ENCODE data around the gene TNKS2.

DNA sequence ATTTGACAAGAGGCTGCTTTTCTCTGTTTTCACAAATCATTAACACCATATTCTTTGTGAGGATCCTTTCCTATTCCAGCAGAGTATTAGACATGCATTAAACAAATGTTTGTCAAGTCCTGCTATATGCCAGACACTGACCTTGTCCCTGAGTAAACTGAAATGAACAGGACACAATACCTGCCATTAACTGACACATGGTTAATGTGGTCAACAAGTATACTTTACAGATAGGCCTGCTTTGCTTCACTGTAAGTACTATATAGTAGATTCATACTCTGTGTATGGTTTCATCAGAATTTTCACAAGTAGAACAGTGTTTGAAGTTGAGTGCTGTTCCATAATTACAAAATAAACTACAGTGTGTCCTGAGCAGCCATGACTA lies 5.9 kb downstream of the TNKS2 start:
- TF ChIP-seq, protein P1, sequence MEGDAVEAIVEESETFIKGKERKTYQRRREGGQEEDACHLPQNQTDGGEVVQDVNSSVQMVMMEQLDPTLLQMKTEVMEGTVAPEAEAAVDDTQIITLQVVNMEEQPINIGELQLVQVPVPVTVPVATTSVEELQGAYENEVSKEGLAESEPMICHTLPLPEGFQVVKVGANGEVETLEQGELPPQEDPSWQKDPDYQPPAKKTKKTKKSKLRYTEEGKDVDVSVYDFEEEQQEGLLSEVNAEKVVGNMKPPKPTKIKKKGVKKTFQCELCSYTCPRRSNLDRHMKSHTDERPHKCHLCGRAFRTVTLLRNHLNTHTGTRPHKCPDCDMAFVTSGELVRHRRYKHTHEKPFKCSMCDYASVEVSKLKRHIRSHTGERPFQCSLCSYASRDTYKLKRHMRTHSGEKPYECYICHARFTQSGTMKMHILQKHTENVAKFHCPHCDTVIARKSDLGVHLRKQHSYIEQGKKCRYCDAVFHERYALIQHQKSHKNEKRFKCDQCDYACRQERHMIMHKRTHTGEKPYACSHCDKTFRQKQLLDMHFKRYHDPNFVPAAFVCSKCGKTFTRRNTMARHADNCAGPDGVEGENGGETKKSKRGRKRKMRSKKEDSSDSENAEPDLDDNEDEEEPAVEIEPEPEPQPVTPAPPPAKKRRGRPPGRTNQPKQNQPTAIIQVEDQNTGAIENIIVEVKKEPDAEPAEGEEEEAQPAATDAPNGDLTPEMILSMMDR (IDR thresholded peaks at IDR 0.05; ENCODE audit: poor library complexity), result no peak
- no peak for TF ChIP-seq EZH2 (IDR thresholded peaks at IDR 0.05; ENCODE audit: borderline replicate concordance)

Data from hepatocyte (in vitro differentiated cells).